MM.1S (cell line): Measurements from ENCODE around the gene AFP.

ENCODE experiments used
- DNase-seq: peaks from one replicate; pipeline ENCODE4 v3.0.0-alpha.2; 2015
- H2AFZ ChIP-seq: fragments of 300-600 bp; sonication (generic); 2 replicates; pipeline ENCODE4 v1.6.0; 2016; ENCODE audit warnings: antibody characterized with exemption, low read length
- H3F3A ChIP-seq: fragments of 300-600 bp; sonication (generic); 2 replicates; pipeline ENCODE4 v1.6.1; 2016; ENCODE audit warnings: mild to moderate bottlenecking, antibody characterized with exemption, low read length, moderate library complexity, mixed read lengths; ENCODE audit not compliant: insufficient read depth
- H3K27ac ChIP-seq: fragments of 300-600 bp; sonication (generic); 2 replicates; pipeline ENCODE4 v1.5.1; 2016; ENCODE audit warnings: mild to moderate bottlenecking, low read length
- H3K27me3 ChIP-seq: fragments of 300-600 bp; sonication (generic); replicated peaks from 2 replicates; pipeline ENCODE4 v1.6.0; 2016; ENCODE audit warnings: low read length; ENCODE audit not compliant: insufficient read depth
- H3K36me3 ChIP-seq: fragments of 300-600 bp; sonication (generic); replicated peaks from 2 replicates; pipeline ENCODE4 v1.6.1; 2016; ENCODE audit warnings: mild to moderate bottlenecking, low read length, mixed read lengths; ENCODE audit not compliant: insufficient read depth
- H3K4me1 ChIP-seq: fragments of 300-600 bp; sonication (generic); 2 replicates; pipeline ENCODE4 v1.6.1; 2016; ENCODE audit warnings: low read length, mixed read lengths
- H3K4me2 ChIP-seq: fragments of 300-600 bp; sonication (generic); 2 replicates; pipeline ENCODE4 v1.6.0; 2016; ENCODE audit warnings: low read depth, low read length
- H3K4me3 ChIP-seq: fragments of 300-600 bp; sonication (generic); 2 replicates; pipeline ENCODE4 v1.5.1; 2016; ENCODE audit warnings: low read length, mixed read lengths
- H3K79me2 ChIP-seq: fragments of 300-600 bp; sonication (generic); 2 replicates; pipeline ENCODE4 v1.6.1; 2016; ENCODE audit warnings: mixed run types, low read length, mixed read lengths
- H3K9ac ChIP-seq: fragments of 300-600 bp; sonication (generic); 2 replicates; pipeline ENCODE4 v1.6.1; 2016; ENCODE audit warnings: low read length, mixed read lengths
- H3K9me2 ChIP-seq: fragments of 300-600 bp; sonication (generic); replicated peaks from 2 replicates; pipeline ENCODE4 v1.6.1; 2016; ENCODE audit warnings: mild to moderate bottlenecking, low read length, mixed read lengths; ENCODE audit not compliant: insufficient read depth
- H3K9me3 ChIP-seq: fragments of 300-600 bp; sonication (generic); replicated peaks from 2 replicates; pipeline ENCODE4 v1.6.1; 2016; ENCODE audit warnings: mild to moderate bottlenecking, low read length, mixed read lengths; ENCODE audit not compliant: insufficient read depth
- H4K20me1 ChIP-seq: fragments of 300-600 bp; sonication (generic); 2 replicates; pipeline ENCODE4 v1.6.1; 2016; ENCODE audit warnings: mild to moderate bottlenecking, low read length, moderate library complexity, mixed read lengths; ENCODE audit not compliant: insufficient read depth
- EZH2 ChIP-seq: fragments of 300-600 bp; sonication (generic); optimal IDR thresholded peaks from 2 replicates; pipeline ENCODE3; 2017; ENCODE audit warnings: low read depth, mild to moderate bottlenecking, antibody characterized with exemption, low read length, mixed read lengths
- EZH2phosphoT487 ChIP-seq: fragments of 300-600 bp; sonication (generic); IDR thresholded peaks from 2 replicates; pipeline ENCODE4 v1.6.1; 2018; ENCODE audit warnings: antibody characterized with exemption, low read length
- TF ChIP-seq, protein P1 (sequence below): fragments of 300-600 bp; sonication (generic); IDR thresholded peaks from 2 replicates; pipeline ENCODE4 v1.5.1; 2016; ENCODE audit warnings: antibody characterized with exemption, low read length, mixed read lengths

Gene AFP

DNA sequence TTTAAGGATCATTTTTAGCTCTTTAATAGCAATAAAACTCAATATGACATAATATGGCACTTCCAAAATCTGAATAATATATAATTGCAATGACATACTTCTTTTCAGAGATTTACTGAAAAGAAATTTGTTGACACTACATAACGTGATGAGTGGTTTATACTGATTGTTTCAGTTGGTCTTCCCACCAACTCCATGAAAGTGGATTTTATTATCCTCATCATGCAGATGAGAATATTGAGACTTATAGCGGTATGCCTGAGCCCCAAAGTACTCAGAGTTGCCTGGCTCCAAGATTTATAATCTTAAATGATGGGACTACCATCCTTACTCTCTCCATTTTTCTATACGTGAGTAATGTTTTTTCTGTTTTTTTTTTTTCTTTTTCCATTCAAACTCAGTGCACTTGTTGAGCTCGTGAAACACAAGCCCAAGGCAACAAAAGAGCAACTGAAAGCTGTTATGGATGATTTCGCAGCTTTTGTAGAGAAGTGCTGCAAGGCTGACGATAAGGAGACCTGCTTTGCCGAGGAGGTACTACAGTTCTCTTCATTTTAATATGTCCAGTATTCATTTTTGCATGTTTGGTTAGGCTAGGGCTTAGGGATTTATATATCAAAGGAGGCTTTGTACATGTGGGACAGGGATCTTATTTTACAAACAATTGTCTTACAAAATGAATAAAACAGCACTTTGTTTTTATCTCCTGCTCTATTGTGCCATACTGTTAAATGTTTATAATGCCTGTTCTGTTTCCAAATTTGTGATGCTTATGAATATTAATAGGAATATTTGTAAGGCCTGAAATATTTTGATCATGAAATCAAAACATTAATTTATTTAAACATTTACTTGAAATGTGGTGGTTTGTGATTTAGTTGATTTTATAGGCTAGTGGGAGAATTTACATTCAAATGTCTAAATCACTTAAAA is 16.6 kb upstream of the AFP start:
- no peak overlapping the region for H2AFZ ChIP-seq

DNA sequence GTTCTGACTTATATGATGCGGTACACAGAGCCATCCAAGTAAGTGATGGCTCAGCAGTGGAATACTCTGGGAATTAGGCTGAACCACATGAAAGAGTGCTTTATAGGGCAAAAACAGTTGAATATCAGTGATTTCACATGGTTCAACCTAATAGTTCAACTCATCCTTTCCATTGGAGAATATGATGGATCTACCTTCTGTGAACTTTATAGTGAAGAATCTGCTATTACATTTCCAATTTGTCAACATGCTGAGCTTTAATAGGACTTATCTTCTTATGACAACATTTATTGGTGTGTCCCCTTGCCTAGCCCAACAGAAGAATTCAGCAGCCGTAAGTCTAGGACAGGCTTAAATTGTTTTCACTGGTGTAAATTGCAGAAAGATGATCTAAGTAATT is 15.4 kb upstream of the AFP start:
- Histone ChIP-seq H3K27me3 (no peaks in the 10 kb centered on the region), H4K20me1 (no peaks in the 10 kb centered on the region), H3K27ac (no peak overlapping the region), H2AFZ (no peak overlapping the region), H3K9ac (no peak overlapping the region), H3K4me3 (no peak overlapping the region), H3F3A (no peaks in the 10 kb centered on the region), H3K9me3 (no peaks in the 10 kb centered on the region), H3K4me1 (no peaks in the 10 kb centered on the region), H3K79me2 (no peaks in the 10 kb centered on the region), H3K36me3 (no peaks in the 10 kb centered on the region), H3K9me2 (no peaks in the 10 kb centered on the region), H3K4me2 (no peak overlapping the region)
- no peak for TF ChIP-seq EZH2phosphoT487
- TF ChIP-seq, protein P1, sequence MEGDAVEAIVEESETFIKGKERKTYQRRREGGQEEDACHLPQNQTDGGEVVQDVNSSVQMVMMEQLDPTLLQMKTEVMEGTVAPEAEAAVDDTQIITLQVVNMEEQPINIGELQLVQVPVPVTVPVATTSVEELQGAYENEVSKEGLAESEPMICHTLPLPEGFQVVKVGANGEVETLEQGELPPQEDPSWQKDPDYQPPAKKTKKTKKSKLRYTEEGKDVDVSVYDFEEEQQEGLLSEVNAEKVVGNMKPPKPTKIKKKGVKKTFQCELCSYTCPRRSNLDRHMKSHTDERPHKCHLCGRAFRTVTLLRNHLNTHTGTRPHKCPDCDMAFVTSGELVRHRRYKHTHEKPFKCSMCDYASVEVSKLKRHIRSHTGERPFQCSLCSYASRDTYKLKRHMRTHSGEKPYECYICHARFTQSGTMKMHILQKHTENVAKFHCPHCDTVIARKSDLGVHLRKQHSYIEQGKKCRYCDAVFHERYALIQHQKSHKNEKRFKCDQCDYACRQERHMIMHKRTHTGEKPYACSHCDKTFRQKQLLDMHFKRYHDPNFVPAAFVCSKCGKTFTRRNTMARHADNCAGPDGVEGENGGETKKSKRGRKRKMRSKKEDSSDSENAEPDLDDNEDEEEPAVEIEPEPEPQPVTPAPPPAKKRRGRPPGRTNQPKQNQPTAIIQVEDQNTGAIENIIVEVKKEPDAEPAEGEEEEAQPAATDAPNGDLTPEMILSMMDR: no peak
- no peak for TF ChIP-seq EZH2
- no peak for DNase-seq

More for the DNA sequence above, 16.6 kb upstream of the AFP start:
- no peak for DNase-seq
- TF ChIP-seq, protein P1: no peak
- TF ChIP-seq EZH2: no peak
- TF ChIP-seq EZH2phosphoT487: no peak
- Histone ChIP-seq H4K20me1 (no peaks in the 10 kb centered on the region), H3K9me3 (no peaks in the 10 kb centered on the region), H3K36me3 (no peaks in the 10 kb centered on the region), H3F3A (no peaks in the 10 kb centered on the region), H3K79me2 (no peaks in the 10 kb centered on the region), H3K27me3 (no peaks in the 10 kb centered on the region), H3K4me1 (no peaks in the 10 kb centered on the region), H3K4me2 (no peak overlapping the region), H3K4me3 (no peak overlapping the region), H3K27ac (no peak overlapping the region), H3K9ac (no peak overlapping the region), H3K9me2 (no peaks in the 10 kb centered on the region)

DNA sequence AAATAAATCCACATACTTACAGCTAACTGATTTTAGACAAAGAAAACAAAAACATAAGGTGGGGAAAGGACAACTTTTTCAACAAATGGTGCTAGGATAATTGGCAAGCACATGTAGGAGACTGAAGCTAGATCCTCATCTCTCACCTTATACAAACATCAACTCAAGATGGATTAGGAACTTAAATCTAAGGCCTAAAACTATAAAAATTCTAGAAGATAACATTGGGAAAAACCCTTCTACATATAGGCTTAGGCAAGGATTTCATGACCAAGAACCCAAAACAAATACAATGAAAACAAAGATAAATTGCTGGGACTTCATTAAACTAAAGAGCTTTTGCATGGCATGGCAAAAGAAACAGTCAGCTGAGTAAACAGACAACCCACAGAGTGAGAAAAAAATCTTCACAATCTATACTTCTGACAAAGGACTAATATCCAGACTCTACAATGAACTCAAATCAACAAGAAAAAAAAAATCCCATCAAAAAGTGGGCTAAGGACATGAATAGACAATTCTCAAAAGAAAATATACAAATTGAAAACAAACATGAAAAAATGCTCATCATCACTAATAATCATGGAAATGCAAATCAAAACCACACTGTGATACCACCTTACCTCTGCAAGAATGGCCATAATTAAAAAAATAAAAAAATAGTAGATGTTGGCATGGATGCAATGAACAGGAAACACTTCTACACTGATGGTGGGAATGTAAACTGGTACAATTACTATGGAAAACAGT is 14.1 kb upstream of the AFP start:
- Histone ChIP-seq H3K9me3 (no peaks in the 10 kb centered on the region), H3K9me2 (no peaks in the 10 kb centered on the region), H3K4me1 (no peaks in the 10 kb centered on the region), H3K79me2 (no peaks in the 10 kb centered on the region), H3K4me2 (no peak overlapping the region), H3K4me3 (no peak overlapping the region), H3F3A (no peaks in the 10 kb centered on the region), H3K9ac (no peak overlapping the region), H3K36me3 (no peaks in the 10 kb centered on the region), H2AFZ (no peak overlapping the region), H3K27ac (no peak overlapping the region), H4K20me1 (no peaks in the 10 kb centered on the region), H3K27me3 (no peaks in the 10 kb centered on the region)
- no peak for DNase-seq
- TF ChIP-seq EZH2phosphoT487: no peak
- TF ChIP-seq EZH2: no peak
- TF ChIP-seq, protein P1: no peak
